Esophagus mucosa (tissue), 1 donor: Measurements from ENCODE around the gene CNNM2. TPM values are rescaled to one million over a fixed set of nuclear protein-coding genes. Genes with fewer than 3 reads are reported as not detected.
"Not testable (repeated sequence)": the region's sequence is repeated elsewhere in the genome, so short reads cannot be mapped to it uniquely, and the experiment has no call there.

Experiments used
- ATAC-seq: fragments of 200-7000 bp; cut with Tn5 transposase; one replicate; pipeline ENCODE4 v1.9.1; 2020
- total RNA-seq: library from RNA; stranded (reverse); gene quantifications from one replicate; pipeline ENCODE4 v1.2.4, GENCODE V29; 2023
- donor health status: DM: yes; HTN: yes; CAD: no.

Gene CNNM2
- total RNA-seq, 1 donor from 2014 or later = 2.3 TPM

DNA sequence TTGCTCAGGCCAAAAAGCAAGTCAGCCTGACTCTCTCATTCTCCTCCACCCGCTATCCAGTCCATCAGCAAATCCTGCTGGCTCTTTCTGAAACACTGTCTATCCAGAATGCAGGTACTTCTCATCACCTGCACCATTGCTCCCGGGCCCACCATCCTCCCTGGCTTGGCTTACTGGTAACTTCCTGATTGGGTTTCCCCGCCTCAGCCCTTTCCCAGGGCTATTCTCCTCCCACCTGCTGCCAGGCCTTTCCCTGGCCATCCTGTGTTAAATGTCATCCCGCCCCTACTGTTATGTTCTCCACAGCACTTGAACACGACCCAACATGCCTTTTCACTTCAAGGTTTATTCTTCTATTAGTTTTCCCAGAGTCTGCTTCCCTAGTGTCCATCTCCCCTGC is 124.0 kb downstream of the CNNM2 start:
- no peak for ATAC-seq

- no peak for ATAC-seq
These were observed 124.8 kb downstream of the CNNM2 start for GRCh38 chr10:103042908-103043307.

DNA sequence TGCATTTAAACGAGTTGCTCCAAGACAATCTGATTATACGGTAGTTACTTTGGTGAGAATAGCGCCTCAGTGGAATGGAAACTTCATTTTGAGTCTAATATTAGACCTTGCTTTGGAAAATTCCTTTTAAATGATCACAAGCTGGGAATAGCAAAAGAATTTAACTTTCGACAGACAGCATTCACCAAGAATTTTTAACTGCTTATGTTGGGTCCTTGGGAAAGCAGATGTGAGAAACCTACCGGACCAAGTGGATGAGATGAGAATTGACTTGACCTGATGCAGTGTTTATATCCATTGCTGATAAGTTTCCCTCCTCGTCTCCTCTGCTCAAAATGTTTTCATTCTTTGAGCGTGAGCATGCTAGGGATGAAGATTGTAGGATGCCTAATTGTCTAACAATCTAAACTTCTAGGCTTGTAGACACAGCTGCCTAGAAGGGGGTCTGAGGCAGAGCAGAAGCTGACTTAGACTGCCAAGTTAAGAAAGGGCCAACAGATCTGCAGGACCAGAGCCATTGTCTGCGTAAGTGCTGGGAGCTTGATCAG is 126.9 kb downstream of the CNNM2 start:
- ATAC-seq = no peak

- ATAC-seq = no peak
These were observed 127.9 kb downstream of the CNNM2 start for GRCh38 chr10:103045961-103046360.

GRCh38 chr10:103047381-103047780 is 129.3 kb downstream of the CNNM2 start:
- no peak for ATAC-seq

DNA sequence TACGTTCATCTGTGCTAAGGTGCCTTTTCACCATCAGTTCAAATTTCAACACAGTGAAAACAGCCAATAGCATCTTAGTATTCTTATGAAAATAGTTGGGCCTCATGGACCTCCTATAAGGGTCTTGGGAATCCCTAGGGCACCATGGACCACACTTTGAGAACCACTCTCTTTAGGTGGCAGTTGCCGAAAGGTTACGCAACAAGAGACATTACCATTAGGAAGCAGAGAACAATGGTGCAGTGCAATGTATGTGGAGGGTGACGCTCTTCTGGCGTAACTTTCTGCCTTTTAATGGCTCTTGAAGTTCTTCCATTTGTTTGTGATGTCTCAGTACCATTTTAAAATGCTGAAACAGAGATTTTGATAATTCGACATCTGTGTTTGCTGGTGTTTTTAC is 131.1 kb downstream of the CNNM2 start:
- no peak for ATAC-seq

DNA sequence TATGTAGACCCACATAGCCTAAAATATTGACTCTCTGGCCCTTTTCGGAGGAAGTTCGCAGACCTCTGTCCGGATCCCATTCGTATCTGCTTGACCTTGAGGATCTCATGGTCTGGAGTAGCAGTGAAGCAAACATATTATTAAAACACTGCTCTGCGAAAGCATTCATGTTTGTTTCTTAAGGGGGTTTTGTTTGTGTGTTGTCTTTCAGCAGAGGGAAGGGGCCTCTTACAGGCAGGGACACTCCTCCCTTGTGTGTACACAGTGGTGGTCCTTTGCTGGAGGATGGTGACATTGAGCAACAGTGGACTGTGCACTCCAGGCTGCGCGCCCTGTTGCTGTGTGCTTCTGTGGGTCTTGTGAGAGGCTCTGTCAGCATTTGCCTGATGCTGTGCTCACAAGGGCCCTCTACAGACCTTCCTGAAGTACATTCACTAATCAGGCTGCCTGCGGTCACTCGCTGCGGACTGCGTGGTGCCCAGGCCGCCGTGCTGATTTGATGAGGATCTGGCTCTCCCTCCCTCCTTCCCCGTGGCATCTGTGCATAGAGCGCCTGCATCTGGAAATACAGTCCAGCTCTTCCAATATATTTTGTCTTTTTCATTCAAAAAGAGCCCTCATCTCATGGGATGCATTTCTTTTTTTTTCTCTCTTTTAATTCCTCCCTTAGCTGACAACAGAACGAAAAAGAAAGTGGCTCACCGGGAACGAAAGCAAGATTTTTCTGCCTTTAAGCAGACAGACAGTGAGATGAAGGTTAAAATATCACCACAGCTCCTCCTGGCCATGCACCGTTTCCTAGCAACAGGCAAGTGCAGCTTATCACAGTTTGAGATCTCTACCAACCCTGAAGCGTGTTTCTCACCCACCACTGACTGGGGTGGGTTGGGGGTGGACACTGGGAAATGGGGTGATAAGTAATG is 135.8 kb downstream of the CNNM2 start:
- peak; percentile 64 for ATAC-seq

DNA sequence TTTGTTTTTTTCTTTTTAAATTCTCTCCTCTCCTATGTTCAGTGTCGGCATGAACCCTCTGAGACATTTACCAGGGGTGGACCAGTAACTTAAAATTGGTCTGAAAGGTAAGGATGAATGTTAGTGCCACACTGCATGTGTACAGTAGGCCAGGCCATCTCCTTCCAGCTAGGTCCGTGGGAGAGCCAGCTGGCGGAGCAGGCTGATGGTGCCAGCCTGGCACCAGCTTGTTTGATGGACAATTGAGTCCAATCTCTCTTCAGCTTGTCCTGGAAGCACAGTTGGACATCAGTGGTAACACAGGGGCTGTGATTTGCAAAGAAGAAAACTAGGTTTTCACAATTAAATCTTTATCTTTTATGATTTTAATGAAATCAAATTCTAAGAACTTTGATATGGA is 136.5 kb downstream of the CNNM2 start:
- no peak for ATAC-seq

DNA sequence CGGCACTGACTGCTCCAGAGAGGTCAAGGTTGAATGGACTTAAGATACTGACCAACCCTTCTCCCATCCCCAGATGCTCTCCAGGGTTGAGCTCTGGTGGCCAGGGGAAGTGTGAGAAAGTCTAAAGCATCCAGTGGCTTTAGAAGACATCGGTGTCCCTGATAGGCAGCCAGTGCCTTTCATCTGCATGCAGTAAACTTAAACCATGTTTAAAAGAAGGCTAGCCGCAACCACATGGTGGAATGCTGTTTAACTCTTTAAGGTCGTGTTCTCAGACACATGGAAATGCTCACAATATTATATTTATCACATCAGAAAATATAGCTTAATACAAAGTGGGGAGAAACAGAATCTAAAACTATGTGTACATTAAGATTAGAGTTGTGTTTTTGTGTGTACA is 137.0 kb downstream of the CNNM2 start:
- ATAC-seq = no peak

DNA sequence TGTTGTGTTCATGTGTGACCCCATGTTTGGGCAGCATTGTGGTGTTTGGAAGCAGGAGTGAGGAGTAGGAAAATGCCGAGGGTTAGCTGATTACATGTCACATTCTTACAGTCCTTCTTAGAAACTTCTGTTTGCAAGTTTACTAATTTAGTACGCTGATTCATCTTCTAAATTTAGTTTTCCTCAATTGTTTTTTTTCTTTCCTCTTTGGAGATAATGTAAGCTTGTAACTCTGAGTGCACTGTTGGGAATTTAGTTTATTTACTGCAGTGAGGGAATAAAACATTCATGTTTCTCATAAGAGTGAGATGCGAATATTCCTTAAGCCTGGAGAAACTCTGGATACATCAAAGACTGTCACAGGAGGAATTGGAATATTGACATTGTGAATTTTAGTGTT is 139.9 kb downstream of the CNNM2 start:
- no peak for ATAC-seq

- no peak for ATAC-seq
These were observed 142.5 kb downstream of the CNNM2 start for GRCh38 chr10:103060575-103060974.

DNA sequence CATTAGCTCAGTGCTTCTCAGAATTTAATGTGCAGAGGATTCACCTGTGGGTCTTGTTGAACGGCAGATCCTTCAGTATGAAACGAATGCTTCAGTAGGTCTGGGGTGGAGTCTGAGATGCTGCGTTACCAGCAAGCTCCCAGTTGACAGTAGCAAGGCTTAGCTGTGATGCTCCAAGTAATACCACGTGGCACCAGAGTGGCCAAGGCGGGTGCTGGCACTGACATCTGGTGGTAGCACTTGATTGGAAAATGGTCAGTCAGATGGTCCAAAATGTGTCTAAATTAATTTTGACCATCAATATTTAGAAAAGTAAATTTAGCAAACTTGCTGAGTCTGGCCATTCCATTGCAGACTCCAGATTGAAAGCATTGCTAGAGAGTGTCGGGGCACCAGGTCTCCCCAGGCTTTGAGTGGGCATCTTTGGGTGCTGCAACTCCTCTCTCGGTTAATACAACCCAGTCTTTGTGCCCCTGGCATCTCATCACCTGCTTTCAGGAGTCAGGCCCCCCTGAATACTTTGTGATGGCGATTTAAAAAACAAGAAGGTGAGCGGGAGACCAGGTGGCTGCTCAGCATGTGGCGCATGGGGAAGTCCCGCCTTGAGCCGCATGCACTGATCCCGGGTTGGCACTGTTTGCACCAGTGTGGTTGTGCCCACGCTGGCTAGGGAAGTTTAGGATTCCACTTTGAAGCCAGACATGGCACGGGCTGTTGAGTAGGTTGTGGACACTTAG is 144.9 kb downstream of the CNNM2 start:
- ATAC-seq = no peak

DNA sequence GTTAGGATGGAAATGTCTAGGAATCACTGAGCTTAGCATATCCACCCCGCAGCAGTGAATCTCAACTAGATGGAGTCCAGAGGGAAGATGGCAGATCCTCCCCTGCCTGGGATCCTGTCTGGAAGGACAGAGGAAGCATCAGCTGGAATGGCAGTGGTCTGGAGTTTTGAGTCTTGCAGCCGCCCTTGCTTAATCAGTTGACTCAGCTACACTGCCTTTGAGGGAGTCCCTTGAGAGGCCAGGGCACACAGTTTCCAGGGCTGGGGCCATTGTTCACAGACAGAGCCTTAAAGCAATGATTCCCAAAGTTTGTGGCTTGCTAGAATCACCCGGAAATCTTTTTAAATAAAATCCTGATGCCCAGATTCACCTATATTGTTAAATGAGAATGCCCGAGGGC is 146.9 kb downstream of the CNNM2 start:
- no peak for ATAC-seq

GRCh38 chr10:103066141-103067098 is 148.3 kb downstream of the CNNM2 start:
- no peak for ATAC-seq

DNA sequence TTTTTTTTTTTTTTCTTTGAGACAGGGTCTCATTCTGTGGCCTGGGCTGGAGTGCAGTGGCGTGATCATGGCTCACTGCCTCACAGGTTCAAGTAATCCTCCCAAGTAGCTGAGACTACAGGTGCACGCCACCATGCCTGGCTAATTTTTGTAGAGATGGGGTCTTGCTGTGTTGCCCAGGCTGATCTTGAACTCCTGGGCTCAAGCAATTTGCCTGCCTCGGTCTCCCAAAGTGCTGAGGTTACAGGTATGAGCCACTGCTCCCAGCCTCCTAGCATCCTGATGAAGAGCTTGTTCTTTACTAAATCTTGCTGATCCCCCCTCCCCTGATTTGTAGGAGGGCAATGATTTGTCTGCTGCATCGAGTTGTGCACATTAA is 149.0 kb downstream of the CNNM2 start:
- ATAC-seq = not testable (repeated sequence)

GRCh38 chr10:103067484-103067883 is 149.4 kb downstream of the CNNM2 start:
- no peak for ATAC-seq

DNA sequence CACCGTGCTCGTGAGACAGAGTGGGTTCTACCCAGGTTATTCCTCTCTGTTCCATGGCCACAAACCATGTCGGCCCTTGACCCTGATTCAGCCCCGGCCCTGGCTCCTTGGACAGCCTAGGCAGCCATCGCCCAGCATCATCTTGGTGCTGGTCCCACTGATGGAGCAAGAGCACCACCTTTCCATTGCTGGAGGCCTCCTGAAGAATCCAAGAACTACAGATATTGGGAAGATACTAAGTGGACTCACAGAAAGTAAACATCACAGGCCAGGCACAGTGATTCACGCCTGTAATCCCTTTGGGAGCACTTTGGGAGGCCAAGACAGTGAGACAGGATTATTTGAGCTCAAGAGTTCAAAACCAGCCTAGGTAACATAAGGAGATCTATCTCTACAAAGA is 149.9 kb downstream of the CNNM2 start:
- ATAC-seq = no peak

GRCh38 chr10:103069453-103070331 is 151.6 kb downstream of the CNNM2 start:
- peak; percentile 86 for ATAC-seq

DNA sequence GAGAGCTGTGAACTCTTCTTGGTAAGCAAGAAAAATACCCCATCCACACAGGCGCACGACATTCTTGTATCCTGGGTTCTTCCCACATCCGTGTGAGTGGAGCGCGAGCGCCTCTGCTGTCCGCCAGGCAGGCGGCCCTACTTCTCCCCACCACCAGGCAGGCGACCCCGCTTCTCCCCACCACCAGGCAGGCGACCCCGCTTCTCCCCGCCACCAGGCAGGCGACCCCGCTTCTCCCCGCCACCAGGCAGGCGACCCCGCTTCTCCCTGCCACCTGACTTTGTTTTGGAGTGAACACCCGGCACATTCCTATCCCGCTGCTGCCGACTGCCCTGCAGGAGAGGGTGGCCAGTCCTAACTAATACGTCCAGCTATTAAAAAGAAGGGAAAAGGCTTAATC is 154.2 kb downstream of the CNNM2 start:
- ATAC-seq = no peak

DNA sequence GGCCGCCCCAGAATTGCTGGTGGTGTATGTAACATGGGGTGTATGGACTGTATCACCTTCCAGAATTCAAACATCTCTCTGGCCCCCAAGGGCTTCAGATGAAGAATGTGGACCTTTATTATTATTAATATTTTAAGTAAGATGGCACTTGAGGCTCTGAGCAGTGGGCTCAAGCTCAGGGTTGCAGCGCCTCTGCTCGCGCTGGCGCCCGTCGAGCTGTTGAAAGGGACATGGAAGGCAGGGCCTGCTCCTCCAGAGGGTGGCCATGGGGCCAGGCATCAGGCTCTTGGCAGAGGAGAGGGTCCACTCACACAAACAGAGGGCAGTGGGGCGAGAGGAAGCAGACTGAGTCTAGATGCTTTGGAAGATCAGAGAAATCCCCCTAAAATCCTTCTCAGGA is 154.8 kb downstream of the CNNM2 start:
- ATAC-seq = no peak

DNA sequence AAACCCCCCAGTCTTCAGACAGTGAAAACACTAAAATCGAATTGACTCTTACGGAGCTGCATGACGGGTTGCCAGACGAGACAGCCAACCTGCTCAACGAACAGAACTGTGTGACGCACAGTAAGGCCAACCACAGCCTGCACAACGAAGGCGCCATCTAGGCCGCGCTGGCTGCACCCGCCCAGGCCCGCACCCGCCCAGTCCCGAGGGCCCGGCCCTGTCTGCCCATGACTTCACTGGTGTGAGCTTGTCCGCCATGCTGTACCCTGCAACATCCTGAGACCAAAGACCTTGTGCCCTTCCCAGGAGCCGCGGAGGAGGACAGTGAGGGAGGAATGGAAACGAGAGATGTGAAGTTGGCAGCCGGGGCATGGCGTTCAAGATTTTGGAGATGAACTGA is 158.9 kb downstream of the CNNM2 start:
- ATAC-seq = no peak
